Measurements from ENCODE around the gene CUL9.

Gene CUL9

DNA sequence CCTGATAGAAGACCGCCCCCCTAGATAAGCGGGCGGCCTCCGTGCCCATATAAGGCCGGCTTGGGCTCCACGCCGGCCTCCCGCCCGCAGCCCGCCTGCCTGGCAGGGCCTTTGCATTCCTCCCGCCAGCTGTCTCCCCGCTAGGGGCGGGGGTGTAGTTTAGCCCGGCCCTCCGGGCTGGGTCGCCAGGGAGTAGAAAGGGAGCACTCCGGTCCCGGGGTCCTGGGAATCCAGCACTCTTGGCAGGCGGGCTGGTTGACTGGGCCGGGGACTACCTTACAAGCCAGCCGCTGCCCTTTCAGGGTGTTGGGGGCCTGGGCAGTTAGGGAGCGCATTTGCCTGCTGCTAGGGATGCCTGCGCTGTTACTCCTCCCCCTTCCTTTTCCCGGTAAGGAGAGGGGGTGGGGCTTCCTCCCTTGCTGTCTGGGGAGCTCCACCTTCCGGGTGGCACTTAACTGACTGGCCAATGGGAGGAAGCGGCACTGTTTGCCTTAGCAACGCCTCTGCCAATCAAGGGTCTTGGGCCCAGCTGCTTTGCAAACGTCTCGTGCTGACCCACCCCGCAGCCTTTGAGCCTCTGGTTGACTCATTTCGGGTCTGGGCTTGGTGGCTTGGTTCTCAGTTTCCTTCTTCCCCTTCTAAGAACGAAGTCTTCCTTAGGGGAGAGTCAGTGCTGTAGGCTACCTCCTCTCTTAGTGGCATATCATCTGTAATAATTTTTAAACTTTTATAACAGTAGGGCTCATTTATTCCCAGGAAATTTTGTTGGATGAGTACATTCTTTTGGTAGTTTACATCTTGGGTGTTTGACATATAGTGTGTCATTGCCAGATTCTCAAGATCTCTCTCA, 7.5 kb upstream of the CUL9 start:
- peak overlapping the region; percentile 75 to 89 for H3K4me3 ChIP-seq (ENCODE audit: low read depth in 1 of 2, low read length in 1 of 2)
- H3K27ac ChIP-seq: peak overlapping the region; percentile 95
- H3K36me3 ChIP-seq: peaks cover 31% of the 10 kb centered on the region
- TF ChIP-seq, protein P1, sequence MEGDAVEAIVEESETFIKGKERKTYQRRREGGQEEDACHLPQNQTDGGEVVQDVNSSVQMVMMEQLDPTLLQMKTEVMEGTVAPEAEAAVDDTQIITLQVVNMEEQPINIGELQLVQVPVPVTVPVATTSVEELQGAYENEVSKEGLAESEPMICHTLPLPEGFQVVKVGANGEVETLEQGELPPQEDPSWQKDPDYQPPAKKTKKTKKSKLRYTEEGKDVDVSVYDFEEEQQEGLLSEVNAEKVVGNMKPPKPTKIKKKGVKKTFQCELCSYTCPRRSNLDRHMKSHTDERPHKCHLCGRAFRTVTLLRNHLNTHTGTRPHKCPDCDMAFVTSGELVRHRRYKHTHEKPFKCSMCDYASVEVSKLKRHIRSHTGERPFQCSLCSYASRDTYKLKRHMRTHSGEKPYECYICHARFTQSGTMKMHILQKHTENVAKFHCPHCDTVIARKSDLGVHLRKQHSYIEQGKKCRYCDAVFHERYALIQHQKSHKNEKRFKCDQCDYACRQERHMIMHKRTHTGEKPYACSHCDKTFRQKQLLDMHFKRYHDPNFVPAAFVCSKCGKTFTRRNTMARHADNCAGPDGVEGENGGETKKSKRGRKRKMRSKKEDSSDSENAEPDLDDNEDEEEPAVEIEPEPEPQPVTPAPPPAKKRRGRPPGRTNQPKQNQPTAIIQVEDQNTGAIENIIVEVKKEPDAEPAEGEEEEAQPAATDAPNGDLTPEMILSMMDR (IDR thresholded peaks at IDR 0.05): peak; percentile 47
- H3K4me1 ChIP-seq (ENCODE audit: control insufficient read depth in 1 of 2, insufficient read depth in 1 of 2, low read depth in 1 of 2, low read length in 1 of 2): peaks cover 53 to 56% of the 10 kb centered on the region in 2 experiments
- H3K27me3 ChIP-seq: no peaks in the 10 kb centered on the region
- no peaks in the 10 kb centered on the region for H3K9me3 ChIP-seq

DNA sequence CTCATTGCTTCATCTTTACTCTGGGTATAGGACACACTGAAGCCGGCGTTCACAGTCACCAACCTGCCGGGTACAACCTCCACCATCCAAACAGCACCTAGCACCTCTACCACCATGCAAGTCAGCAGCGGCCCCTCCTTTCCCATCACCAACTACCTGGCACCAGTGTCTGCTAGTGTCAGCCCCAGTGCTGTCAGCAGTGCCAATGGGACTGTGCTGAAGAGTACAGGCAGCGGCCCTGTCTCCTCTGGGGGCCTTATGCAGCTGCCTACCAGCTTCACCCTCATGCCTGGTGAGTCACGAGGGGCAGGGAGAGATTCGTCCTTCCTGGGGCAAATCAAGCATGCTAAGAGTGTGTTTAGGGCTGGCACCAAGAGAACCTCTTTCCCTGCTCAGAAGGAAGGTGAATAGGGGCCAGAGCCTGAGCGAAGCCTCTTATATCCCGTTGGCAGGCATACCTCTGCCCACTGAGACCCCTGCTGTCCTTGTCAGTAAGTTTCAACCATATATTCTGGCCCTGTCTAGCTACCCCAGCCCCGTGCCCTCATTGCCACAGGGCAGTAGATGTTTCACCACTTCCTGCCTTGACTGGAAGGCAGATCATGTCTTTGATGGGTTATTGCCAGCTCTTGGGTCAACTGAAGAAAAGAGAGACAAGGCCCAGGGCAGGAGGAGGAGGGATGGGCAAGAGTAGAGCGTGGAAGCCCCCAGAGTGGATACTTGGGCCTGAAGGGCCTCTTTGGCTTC, 6.1 kb upstream of the CUL9 start:
- no peak overlapping the region for H3K4me3 ChIP-seq (ENCODE audit: low read depth in 1 of 2, low read length in 1 of 2)
- TF ChIP-seq, protein P1 (IDR thresholded peaks at IDR 0.05): no peak
- peak overlapping the region; percentile 95 for H3K27ac ChIP-seq
- H3K9me3 ChIP-seq: no peaks in the 10 kb centered on the region
- H3K36me3 ChIP-seq: peaks cover 44% of the 10 kb centered on the region
- peaks cover 45 to 47% of the 10 kb centered on the region in 2 experiments for H3K4me1 ChIP-seq (ENCODE audit: control insufficient read depth in 1 of 2, insufficient read depth in 1 of 2, low read depth in 1 of 2, low read length in 1 of 2)
- no peaks in the 10 kb centered on the region for H3K27me3 ChIP-seq

DNA sequence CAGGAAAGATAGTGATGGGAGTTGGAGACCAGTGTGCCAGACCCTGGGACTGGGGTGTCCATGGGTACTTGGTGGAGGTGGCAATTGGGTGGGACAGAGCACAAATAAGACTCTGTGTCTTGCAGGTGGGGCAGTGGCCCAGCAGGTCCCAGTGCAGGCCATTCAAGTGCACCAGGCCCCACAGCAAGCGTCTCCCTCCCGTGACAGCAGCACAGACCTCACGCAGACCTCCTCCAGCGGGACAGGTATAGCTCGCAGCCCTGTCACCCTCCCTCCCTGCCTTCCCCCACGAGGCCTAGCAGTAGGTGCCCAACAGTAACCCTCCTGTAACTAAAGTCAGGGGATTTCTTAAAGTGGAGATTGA, 5.6 kb upstream of the CUL9 start:
- Histone ChIP-seq H3K9me3 (no peaks in the 10 kb centered on the region), H3K4me1 (ENCODE audit: control insufficient read depth in 1 of 2, insufficient read depth in 1 of 2, low read depth in 1 of 2, low read length in 1 of 2) (peaks cover 47 to 48% of the 10 kb centered on the region in 2 experiments), H3K36me3 (peaks cover 44% of the 10 kb centered on the region), H3K27ac (peak overlapping the region; percentile 95), H3K4me3 (ENCODE audit: low read depth in 1 of 2, low read length in 1 of 2) (no peak overlapping the region), H3K27me3 (no peaks in the 10 kb centered on the region)
- TF ChIP-seq, protein P1 (IDR thresholded peaks at IDR 0.05): no peak

DNA sequence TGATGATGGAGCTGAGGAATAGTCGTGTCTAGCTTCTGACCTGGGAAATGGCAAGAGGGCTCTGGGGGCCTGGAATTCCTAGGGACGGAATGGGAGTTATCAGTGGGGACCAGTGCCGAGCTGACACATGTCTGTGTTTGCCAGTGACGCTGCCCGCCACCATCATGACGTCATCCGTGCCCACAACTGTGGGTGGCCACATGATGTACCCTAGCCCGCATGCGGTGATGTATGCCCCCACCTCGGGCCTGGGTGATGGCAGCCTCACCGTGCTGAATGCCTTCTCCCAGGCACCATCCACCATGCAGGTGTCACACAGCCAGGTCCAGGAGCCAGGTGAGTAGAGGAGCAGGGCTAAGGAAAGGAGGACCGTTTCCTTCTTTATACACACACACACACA, 3.8 kb upstream of the CUL9 start:
- H3K27ac ChIP-seq: no peak overlapping the region
- H3K36me3 ChIP-seq: peaks cover 44% of the 10 kb centered on the region
- TF ChIP-seq, protein P1 (IDR thresholded peaks at IDR 0.05): no peak

DNA sequence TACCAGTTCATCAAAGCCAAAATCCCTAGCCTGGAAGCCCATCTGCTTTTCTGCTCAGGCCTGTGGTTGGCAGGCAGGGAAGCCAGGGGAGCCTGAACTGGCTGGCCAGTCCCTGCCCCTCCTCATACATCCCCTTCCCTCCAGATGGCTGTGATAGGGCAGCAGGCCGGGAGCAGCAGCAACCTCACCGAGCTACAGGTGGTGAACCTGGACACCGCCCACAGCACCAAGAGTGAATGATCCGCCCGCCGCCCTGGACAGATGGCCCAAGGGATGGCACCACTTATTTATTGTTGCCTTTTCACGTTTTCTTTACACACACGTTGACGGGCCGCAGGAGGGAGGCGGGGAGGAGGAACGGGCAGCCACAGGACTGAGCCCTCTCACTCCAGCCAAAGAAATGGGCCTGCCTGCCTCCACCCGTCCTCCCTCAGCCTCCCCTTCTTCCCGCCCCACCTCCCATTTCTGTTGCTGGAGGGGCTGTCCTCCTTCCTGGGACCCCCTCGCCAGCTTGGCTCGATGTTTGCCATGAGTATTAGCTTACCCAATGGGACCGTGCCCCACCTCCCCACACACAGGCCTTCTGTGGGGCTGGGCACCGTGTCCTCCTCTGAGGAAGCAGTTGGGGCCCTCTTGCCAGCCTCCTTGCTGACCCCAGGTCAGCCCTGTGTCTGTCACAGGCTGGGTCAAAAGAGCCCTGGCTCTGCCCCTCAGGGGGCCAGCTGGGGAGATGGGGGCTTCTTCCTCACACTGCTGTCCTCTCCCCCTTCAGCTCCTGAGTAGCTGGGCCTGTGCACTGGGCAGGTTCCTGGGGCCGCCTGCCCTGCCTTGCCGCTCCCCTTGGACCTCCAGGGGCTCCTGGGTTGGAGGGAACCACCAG, 2.8 kb upstream of the CUL9 start:
- Histone ChIP-seq H3K4me1 (ENCODE audit: control insufficient read depth in 1 of 2, insufficient read depth in 1 of 2, low read depth in 1 of 2, low read length in 1 of 2) (peaks cover 46 to 51% of the 10 kb centered on the region in 2 experiments), H3K9me3 (no peaks in the 10 kb centered on the region), H3K27me3 (no peaks in the 10 kb centered on the region), H3K4me3 (ENCODE audit: low read depth in 1 of 2, low read length in 1 of 2) (no peak overlapping the region), H3K27ac (no peak overlapping the region), H3K36me3 (peaks cover 39% of the 10 kb centered on the region)
- TF ChIP-seq, protein P1 (IDR thresholded peaks at IDR 0.05): no peak

More for the DNA sequence above, 3.8 kb upstream of the CUL9 start:
- Histone ChIP-seq H3K9me3 (no peaks in the 10 kb centered on the region), H3K4me1 (ENCODE audit: control insufficient read depth in 1 of 2, insufficient read depth in 1 of 2, low read depth in 1 of 2, low read length in 1 of 2) (peaks cover 52 to 54% of the 10 kb centered on the region in 2 experiments), H3K27me3 (no peaks in the 10 kb centered on the region), H3K4me3 (ENCODE audit: low read depth in 1 of 2, low read length in 1 of 2) (no peak overlapping the region)
